Femur (tissue), 1 donor: Measurements from ENCODE around the gene NOTCH2NLA.
"Not testable (repeated sequence)": the region's sequence is repeated elsewhere in the genome, so short reads cannot be mapped to it uniquely, and the experiment has no call there.

Experiments
- DNase-seq: peaks from one replicate; pipeline ENCODE4 v3.0.0-alpha.2; 2017

The NOTCH2NLA gene

DNA sequence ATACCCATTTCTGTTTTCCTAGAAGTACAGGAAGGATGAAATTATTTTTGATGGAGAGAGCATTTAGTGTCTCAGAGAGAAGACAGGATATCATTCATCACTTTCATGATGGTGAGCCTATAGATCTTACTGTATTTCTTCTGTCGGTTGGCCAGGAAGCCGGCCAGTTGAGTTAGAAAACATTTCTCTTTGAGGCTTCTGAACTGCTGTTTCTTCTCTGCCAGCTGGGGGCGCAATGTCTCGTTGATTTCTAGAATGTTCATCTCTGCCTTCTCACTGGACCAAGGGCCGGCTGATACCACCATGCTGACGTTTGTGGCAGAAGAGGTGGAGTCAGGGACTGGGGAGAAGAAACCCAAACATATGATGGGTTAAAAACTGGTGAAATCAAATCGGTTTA lies 84.4 kb downstream of the NOTCH2NLA start, which contains the start of gene NBPF10:
Gene NBPF10 (minus strand): TSS at position 340 of the 400 bp plus-strand sequence. CDS start 35 bp downstream, at position 305.
- DNase-seq, result not testable (repeated sequence)
